Mucosa of stomach (tissue), 1 donor: ENCODE results near the gene STAP2.
A peak's percentile ranks its signal among the peaks of the same experiment; 100 is the strongest.

Source experiments
- H3K27me3 ChIP-seq: one replicate; pipeline ENCODE4 v1.7.0; 2013; ENCODE audit warnings: mild to moderate bottlenecking, low read length; ENCODE audit not compliant: control insufficient read depth, insufficient read depth
- H3K36me3 ChIP-seq: one replicate; pipeline ENCODE4 v1.7.0; 2013; ENCODE audit warnings: low read length; ENCODE audit not compliant: control insufficient read depth, insufficient read depth
- H3K4me1 ChIP-seq: one replicate; pipeline ENCODE4 v1.7.0; 2013; ENCODE audit warnings: mild to moderate bottlenecking, low read length; ENCODE audit not compliant: control insufficient read depth, insufficient read depth
- H3K4me3 ChIP-seq: one replicate; pipeline ENCODE4 v1.7.0; 2013; ENCODE audit warnings: low read length
- H3K9ac ChIP-seq: one replicate; pipeline ENCODE4 v1.7.0; 2013; ENCODE audit warnings: mild to moderate bottlenecking, low read length, moderate library complexity
- H3K9me3 ChIP-seq: one replicate; pipeline ENCODE4 v1.7.0; 2013; ENCODE audit warnings: mild to moderate bottlenecking, low read length, moderate library complexity; ENCODE audit not compliant: control insufficient read depth
- donor health status: Pancreatic carcinoma.

Gene STAP2

DNA sequence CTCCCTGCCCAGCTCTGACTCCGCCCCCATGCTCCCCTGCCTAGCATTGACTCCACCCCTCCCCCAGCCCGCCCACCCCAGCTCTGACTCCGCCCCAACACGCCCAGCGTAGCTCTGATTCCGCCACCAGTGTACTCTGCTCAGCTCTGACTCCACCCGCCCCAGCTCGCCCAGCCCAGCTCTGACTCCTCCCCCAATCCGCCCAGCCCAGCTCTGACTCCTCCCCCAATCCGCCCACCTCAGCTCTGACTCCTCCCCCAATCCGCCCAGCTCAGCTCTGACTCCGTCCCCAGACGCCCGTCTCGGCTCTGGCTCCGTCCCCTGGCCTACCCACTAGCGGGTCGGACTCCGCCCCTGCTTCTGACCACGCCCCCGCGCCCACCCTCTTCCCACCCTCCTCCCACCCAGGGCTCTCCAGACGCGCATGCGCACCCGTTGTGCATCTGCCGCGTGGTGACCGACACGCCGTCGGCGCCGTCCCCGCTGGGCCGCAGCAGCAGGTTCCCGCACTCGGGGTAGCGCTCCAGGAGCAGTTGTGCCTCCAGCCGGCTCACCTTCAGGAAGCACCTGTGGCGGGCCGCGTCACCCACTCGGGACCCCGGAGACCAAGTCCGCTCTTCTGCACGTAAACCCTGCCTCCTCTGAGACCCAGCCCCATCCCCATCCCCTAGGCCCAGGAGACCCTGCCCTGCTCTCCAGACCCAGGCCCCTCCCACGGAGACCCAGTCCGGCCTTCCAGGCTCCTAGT, 10.2 kb downstream of the STAP2 start:
- Histone ChIP-seq H3K9me3 (no peaks in the 10 kb centered on the region), H3K36me3 (no peaks in the 10 kb centered on the region), H3K4me3 (no peak overlapping the region), H3K4me1 (no peaks in the 10 kb centered on the region), H3K9ac (no peak overlapping the region), H3K27me3 (no peaks in the 10 kb centered on the region)

DNA sequence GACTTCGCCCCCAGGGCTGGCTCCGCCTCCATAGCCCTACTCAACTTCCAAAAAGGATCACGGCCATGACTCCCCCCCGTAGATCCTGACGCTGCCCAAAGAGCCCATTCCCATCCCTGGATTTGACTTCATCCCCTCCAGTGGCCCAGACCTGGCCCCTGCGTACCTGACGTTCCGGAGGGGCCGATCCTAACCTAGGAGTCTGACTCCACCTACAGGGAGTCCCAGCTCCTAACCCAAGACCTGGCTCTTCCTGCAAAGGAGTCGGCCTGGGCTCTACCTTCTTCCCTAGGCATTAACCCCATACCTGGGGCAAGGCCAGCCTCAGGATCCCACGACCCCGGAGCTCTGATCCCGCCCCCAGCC, 10.8 kb downstream of the STAP2 start:
- Histone ChIP-seq H3K27me3 (no peaks in the 10 kb centered on the region), H3K9me3 (no peaks in the 10 kb centered on the region), H3K4me3 (peak overlapping the region; percentile 27), H3K9ac (no peak overlapping the region), H3K36me3 (no peaks in the 10 kb centered on the region), H3K4me1 (no peaks in the 10 kb centered on the region)

DNA sequence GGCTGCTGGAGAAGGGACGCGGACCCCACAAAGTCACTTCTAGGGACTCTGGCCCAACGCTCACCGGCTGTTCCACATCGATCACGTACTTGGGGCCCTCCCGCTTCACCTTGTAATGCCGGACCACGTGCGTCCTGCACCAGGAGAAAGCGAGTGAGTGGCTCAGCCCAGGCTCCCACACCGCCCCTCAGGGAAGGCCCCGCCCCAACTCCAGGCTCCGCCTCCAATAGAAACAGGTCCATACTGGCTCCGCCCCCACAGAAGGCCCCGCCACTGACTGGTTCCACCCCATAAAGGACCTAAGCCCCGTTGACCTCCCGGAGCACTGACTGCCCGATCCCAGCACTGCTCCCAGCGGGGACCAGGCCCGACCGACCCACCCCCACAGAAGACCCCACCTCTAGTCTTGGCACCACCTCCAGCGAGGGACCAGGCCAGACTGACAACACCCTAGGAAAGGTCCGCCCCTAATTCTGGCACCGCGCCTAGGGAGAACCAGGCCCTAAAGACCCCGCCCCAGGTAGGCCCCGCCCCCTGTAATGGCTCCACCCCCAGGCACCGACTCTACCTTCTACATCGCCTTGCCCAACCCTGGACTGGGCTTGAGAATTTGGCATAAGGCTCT, 11.3 kb downstream of the STAP2 start:
- Histone ChIP-seq H3K9ac (no peak overlapping the region), H3K36me3 (no peaks in the 10 kb centered on the region)

DNA sequence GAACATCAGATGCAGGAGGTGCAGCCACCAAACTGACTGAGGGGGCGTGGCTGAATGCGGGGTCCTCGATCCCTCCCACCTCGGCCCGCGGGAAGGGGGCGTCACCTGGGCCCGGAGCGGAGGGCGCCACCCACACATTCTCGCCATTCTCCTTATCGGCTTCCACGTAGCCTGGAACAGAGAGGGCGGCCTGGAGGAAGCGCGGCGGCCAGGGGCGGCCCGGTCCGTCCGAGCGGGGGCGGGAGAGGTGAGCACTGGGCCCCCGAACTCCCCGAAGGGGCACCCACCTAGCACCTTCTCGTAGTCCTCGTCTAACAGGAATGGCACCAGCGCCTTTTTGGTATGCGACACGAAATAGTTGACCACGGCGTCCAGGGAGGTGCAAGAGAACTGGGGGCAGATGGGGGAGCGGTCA, 11.8 kb downstream of the STAP2 start:
- Histone ChIP-seq H3K36me3 (no peaks in the 10 kb centered on the region), H3K4me3 (no peak overlapping the region), H3K4me1 (no peaks in the 10 kb centered on the region), H3K9me3 (no peaks in the 10 kb centered on the region), H3K9ac (no peak overlapping the region), H3K27me3 (no peaks in the 10 kb centered on the region)

More for the DNA sequence above, 11.3 kb downstream of the STAP2 start:
- H3K4me1 ChIP-seq, result no peaks in the 10 kb centered on the region
- H3K27me3 ChIP-seq, result no peaks in the 10 kb centered on the region
- no peaks in the 10 kb centered on the region for H3K9me3 ChIP-seq
- H3K4me3 ChIP-seq, result peak overlapping the region; percentile 27

DNA sequence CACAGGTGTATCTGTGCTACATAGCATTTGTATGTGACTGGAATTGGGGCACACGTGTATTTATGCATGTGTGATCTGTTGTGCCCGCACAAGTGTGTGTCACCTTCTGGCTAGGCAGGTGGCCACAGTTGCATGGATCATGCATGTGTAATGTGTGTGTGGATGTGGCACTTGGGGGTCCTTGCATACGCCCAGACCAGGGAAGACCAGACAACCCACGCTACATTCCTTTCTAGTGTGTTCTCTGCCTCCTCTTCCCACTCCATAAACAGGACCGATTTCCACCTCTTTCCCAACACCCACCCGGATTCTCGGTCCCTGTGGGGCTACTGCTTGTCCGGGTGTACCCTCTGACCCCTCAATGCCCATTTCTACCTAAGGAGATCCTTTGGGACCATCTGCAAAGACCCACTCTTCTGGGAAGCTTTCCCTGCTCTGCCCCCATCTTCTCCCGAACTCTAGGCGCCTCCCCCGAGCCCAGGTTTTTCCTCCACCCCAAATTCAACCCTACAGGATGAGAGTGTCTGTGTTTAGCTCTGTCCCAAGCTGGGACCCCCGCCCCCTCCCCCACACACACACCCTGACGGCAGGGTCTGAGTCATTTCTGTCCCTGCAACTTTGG, 12.3 kb downstream of the STAP2 start:
- H3K27me3 ChIP-seq, result no peaks in the 10 kb centered on the region
- H3K4me3 ChIP-seq, result no peak overlapping the region
- H3K9me3 ChIP-seq, result no peaks in the 10 kb centered on the region
- H3K36me3 ChIP-seq, result no peaks in the 10 kb centered on the region
- H3K9ac ChIP-seq, result no peak overlapping the region
- H3K4me1 ChIP-seq, result no peaks in the 10 kb centered on the region

DNA sequence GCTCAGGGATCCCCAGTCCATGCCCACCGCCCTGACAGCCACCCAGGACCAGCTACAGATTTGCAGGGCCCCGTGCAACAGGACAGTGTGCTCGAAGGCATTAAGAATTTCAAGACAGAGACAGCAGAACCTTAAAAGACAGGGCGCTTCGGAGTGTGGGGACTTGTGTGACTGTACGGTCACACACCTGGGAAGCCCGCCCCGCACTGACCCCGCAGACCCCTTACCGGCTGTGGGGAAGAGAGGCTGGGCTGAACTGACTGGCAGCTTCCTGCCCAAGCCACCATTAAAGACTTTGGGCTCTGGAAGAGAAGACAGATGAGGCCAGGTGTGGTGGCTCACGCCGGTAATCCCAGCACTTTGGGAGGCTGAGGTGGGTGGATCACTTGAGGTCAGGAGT, 14.4 kb downstream of the STAP2 start:
- no peak overlapping the region for H3K4me3 ChIP-seq
- no peaks in the 10 kb centered on the region for H3K27me3 ChIP-seq
- no peak overlapping the region for H3K9ac ChIP-seq
- H3K9me3 ChIP-seq, result no peaks in the 10 kb centered on the region
- no peaks in the 10 kb centered on the region for H3K36me3 ChIP-seq
- H3K4me1 ChIP-seq, result no peaks in the 10 kb centered on the region

DNA sequence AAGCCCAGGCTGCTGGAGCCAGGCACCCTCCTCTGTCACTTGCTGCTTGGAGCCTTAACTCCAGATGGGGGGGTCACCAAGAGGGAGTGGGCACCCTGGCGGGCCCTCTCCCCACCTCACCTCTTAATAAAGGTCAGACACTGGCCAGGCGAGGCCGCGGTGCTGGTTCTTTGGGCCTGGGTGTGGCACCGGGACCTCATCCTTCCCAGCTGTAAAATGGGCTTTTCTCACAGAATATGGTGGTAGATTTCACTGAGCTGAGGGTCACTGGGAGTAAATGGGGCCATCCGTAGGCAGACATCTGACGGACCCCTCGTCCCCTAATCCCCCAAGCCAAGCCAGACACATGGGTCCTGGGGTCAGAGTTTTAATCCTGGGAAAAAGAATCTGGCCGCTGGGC, 14.9 kb downstream of the STAP2 start:
- no peaks in the 10 kb centered on the region for H3K27me3 ChIP-seq
- H3K9me3 ChIP-seq, result no peaks in the 10 kb centered on the region
- no peak overlapping the region for H3K9ac ChIP-seq
- H3K4me1 ChIP-seq, result no peaks in the 10 kb centered on the region
- no peaks in the 10 kb centered on the region for H3K36me3 ChIP-seq
- H3K4me3 ChIP-seq, result no peak overlapping the region

DNA sequence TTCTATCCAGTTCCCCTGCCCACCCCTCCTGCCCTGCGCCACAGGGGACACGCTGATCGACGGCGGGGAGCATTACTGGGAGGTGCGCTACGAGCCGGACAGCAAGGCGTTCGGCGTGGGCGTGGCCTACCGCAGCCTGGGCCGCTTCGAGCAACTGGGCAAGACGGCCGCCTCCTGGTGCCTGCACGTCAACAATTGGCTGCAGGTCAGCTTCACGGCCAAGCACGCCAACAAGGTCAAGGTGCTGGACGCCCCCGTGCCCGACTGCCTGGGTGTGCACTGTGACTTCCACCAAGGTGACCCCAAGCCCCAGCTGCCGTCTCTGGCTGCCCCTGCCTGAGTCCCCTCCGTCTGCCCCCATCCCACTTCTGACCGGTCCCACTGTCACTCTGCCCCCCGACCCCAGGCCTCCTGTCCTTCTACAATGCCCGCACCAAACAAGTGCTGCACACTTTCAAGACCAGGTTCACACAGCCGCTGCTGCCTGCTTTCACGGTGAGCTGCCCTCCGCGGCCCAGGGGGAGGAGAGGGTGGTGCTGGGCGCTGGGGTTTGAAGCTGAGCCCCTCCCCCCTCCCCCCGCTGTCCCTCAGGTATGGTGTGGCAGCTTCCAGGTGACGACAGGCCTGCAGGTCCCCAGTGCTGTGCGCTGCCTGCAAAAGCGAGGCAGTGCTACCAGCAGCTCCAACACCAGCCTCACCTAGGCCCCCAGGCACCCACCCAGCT, 15.5 kb downstream of the STAP2 start:
- no peaks in the 10 kb centered on the region for H3K9me3 ChIP-seq
- no peaks in the 10 kb centered on the region for H3K36me3 ChIP-seq
- H3K4me3 ChIP-seq, result no peak overlapping the region
- no peaks in the 10 kb centered on the region for H3K4me1 ChIP-seq
- H3K9ac ChIP-seq, result no peak overlapping the region
- no peaks in the 10 kb centered on the region for H3K27me3 ChIP-seq

DNA sequence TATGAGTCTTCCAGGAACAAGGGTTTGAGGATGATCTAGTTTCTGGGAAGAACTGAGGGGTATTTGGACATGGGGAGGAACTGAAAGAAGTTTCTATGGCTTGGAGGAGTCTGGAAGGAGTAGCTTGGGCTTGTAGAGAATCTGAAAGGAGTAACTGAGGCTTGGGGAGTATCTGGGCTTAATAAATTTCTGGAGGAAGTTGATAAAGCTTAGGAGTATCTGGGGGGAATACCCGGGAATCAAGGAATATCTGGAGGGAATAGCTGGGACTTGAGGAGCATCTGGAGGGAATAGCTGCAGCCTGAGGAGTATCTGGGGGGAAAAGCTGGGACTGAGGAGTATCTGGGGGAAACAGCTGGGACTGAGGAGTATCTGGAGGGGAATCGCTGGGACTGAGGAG, 18.2 kb downstream of the STAP2 start:
- Histone ChIP-seq H3K36me3 (no peaks in the 10 kb centered on the region), H3K27me3 (no peaks in the 10 kb centered on the region), H3K4me1 (no peaks in the 10 kb centered on the region)

DNA sequence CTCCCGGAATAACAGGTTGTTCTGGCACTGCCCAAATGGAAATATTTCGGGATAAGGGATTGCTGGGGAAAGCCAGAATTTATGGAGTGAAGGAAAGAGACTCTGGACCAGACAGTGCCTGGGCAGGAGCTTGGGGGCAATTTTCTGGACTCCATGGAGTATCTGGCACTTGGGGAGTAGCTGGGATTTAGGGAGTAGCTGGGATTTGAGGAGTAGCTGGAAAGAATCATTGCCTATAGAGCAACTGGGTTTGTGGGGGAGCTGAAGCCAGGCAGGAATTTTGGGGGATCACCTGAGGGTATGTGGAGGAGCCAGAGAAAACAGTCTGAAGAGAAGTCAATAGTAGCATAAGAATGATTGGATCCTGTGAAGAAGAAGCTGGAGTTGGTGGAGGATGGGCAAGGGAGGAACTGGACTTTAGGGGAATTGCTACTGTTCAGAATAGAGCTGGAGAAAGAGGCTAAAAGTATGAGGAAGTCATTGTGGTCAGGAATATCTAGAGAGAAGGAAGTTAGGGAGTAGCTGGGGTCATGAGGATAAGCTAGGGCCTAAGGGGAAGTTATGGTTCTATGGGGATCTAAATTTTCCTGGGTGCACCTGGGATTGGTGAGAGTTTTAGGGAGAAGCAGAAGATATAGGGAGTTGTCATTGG, 19.4 kb downstream of the STAP2 start:
- Histone ChIP-seq H3K4me1 (no peaks in the 10 kb centered on the region), H3K9ac (no peak overlapping the region), H3K9me3 (no peaks in the 10 kb centered on the region), H3K4me3 (no peak overlapping the region), H3K36me3 (no peaks in the 10 kb centered on the region), H3K27me3 (no peaks in the 10 kb centered on the region)

More for the DNA sequence above, 18.2 kb downstream of the STAP2 start:
- no peak overlapping the region for H3K4me3 ChIP-seq
- no peaks in the 10 kb centered on the region for H3K9me3 ChIP-seq
- H3K9ac ChIP-seq, result no peak overlapping the region

DNA sequence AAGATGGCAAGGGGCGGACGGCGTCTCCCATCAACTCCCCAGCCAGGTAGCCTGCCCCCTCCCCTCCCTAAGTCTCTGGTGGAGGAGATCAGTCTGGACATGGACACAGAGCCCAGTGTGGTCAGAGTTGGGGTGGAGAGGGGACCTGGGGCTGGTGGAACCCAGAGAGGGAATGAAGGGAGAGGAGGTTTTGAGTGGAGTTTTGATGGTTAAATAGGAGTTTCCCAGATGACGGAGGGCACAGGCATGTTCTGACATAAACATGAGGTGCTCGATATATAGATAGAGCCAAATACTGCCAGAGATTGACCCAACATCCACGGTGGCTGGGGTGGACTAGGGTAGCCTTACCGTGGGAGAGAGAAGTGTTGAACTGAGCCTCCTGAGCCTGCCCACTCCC, 20.2 kb downstream of the STAP2 start:
- H3K4me3 ChIP-seq, result no peak overlapping the region
- no peaks in the 10 kb centered on the region for H3K36me3 ChIP-seq
- no peaks in the 10 kb centered on the region for H3K27me3 ChIP-seq
- H3K9ac ChIP-seq, result no peak overlapping the region
- H3K9me3 ChIP-seq, result no peaks in the 10 kb centered on the region
- no peaks in the 10 kb centered on the region for H3K4me1 ChIP-seq
